Right forelimb (tissue), 1 donor: ENCODE data around the gene DOCK10.
A peak's percentile ranks its signal among the peaks of the same experiment; 100 is the strongest.

Source experiments
- DNase-seq: peaks from one replicate; pipeline ENCODE4 v3.0.0-alpha.2; 2018

The DOCK10 gene

GRCh38 chr2:224869601-224870233 lies 172.6 kb downstream of the DOCK10 start:
- no peak for DNase-seq

DNA sequence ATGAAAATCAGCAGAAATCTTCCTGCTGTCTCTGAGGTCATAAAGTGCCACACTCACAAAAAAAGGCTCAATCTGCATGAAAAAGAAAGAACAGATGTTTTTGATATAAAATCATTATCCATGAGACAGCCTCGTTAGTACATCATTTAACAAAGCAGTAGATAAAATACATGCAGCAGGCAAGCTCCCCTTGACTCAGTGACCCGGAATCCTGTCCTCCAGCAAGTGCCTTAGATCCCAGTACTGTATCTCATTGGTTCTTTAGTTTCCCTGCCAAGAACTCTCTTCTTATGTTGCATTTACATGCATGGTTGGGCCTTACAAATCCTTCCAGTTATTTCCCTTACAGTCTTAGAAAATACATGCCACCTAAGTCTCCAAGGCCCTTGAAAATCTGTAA lies 177.3 kb downstream of the DOCK10 start:
- DNase-seq, result no peak

DNA sequence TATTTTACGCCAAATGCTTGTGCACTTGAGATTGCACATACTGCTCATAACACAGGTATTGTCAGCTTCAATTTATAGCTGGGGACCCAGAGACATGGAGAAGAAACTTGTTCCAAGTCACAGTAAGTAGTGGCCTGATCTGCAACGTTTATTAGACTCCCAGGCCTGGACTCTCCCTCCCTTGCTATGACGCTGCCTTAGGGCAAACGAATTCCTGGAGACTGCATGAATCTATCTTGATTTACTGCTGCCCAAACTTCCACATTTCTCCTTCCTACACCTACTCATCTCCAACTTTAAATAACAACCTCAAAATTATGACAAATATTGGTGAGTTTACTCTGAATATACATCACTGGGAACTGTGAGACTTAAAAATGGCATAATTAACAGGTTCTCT lies 181.0 kb downstream of the DOCK10 start:
- no peak for DNase-seq

DNA sequence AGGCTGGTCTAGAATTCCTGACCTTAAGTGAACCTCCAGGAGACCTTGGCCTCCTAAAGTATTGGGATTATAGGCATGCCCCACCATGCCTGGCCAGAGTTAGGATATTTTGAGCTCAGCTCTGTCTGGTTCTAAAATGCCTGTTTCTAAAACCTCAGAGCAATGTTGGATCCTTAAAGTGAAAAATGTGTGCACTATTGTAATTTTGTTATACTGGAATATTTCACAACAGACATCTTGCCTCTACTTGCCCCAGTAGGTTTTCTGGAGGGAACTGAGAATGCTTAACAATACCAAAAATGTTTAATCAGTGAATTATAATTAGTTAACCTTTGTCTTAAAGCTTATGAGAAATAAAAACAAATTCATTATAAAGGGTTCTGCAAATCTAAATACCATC lies 181.5 kb downstream of the DOCK10 start:
- no peak for DNase-seq

DNA sequence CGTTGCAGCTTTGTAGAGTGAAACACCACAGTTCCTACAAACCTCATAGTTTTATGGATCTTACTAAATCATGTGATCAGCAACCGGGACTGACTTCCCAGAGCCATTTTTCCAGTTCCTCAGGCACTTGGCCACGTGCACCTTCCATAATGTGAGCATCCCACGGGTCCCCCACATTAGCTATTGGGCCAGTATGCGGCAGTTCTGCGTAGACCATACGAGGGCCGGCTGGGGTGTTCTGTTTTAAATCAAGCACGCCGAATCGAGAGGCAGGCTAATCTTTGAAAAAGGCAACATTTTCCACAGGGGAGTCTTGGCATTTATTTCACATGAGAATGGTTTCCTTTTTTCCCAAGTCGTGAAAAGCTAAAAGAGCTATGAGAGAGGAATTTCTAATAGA lies 190.5 kb downstream of the DOCK10 start:
- DNase-seq, result no peak

GRCh38 chr2:224850081-224850480 lies 192.2 kb downstream of the DOCK10 start:
- no peak for DNase-seq

DNA sequence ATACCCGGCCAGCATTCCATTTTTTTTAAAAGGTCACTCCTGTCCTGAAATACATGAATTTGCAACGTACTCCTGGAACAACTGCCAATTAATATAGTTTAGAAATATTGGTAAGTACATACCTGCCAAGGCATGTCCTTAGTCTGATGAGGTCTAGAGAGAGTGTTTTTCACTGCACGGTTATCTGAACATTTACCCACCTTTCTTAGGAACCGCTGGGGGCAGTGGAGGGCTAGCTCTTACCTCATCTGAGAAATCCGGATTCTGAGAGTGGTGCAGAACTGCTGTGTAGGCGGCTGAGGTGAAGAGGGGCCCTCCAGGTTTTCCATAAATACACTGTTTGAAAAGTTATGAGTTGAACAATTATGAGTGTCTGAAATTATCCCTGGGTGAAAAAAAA lies 193.0 kb downstream of the DOCK10 start:
- DNase-seq, result no peak

DNA sequence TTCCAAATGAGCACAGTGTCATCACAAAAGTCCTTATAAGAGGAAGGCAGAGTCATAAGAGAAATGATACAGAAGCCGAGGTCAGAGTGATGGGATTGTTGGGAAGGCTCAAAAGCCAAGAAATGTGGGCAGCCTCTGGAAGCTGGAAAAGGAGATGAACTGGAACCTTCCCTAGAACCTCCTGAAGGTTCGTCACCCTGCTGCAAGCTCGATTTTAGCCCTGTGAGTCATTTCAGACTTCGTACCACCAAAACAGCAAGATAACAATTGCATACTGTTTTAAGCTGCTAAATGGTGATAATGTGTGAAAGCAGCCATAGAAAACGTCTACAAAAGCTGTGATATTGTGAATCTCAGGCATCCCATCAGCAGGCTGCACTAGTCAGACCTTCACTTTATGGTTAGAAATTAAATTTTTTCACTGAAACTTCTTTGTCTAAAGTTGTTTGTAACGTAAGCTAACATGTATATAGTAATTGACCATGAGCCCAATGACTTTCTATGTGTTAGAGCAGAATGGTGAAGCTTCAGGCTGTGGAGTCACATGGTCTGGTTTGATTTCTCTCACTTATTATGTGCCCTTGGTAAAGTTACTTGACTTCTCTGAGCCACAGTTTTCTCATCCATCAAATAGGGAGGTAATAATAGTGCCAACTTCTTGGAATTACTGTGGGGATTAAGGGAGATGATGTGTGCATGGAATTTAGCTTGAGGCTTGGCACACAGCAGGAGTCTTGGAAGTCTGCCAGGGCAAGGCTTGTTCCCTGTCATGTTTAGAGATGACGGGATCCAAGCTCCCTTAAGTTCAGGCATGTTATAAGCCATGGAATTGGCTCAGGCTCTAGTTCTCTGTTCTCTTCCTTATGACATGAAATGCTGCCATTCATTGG lies 194.1 kb downstream of the DOCK10 start:
- peak; percentile 54 for DNase-seq

- DNase-seq, result no peak
These were observed 194.9 kb downstream of the DOCK10 start for GRCh38 chr2:224847381-224847780.

DNA sequence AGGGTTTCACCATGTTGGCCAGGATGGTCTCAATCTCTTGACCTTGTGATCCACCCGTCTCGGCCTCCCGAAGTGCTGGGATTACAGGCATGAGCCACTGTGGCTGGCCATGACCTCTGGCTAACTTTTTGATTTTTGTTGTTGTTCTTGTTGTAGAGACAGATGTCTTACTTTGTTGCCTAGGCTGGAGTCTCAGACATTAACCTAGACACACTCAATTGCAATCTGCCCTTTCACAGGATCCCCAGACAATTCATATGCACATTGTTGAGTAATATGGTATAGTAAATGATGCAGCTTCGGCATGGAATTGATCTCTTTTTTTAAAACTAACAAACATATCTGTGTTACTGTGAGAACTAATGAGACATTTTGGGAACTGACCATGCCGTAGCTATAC lies 195.6 kb downstream of the DOCK10 start:
- no peak for DNase-seq

DNA sequence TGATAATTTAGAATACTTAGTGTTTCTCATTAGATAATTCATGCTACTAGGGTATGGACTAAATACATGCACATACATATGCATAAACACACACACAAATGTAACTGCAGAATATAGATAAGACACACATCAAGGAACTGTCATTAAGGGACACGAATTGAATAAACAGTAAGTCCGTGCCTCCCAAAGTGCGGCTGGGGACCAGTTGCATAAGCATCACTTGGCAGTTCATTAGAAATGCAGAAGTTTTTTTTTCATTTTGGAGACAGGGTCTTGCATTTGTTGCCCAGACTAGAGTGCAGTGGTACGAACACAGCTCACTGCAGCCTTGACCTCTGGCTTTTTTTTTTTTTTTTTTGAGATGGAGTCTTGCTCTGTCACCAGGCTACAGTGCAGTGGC lies 196.1 kb downstream of the DOCK10 start:
- no peak for DNase-seq

DNA sequence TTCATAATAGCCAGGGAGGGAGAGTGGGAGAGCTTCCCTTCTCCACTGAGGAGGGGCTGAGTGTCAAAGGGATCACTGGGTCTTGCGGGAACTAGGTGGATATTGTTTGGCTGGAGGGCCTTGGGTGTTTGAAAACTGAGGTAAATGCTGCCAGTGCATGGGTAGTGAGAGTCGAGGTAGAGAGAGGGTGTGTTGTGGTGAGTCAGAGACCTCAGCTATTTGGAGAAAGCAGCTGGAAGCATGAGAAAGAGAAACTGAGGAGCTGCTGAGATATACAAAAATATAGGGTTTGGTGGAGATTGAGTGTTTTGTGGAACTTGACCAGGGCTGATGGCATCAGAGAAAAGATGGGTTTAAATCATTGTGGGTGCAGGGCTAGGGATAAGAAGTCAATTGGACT lies 199.1 kb downstream of the DOCK10 start:
- no peak for DNase-seq

DNA sequence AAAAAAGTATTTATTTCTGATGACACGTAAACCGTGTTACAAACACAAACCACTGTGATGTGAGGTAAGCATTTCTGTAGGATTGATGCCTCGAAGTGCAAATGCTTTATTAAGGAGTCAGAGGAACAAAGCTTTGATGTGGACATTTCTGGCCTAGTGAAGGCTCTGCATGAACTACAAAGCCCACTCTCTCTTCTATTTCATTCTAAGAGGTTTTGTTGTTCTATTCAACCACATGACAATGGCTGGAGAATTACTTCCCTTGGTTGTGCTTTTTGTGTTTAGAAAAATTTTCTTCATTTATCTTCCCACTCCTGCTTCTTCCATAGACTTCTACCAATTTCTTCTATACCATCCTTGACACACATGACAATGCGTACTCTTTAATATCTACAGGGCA lies 200.4 kb downstream of the DOCK10 start:
- no peak for DNase-seq

DNA sequence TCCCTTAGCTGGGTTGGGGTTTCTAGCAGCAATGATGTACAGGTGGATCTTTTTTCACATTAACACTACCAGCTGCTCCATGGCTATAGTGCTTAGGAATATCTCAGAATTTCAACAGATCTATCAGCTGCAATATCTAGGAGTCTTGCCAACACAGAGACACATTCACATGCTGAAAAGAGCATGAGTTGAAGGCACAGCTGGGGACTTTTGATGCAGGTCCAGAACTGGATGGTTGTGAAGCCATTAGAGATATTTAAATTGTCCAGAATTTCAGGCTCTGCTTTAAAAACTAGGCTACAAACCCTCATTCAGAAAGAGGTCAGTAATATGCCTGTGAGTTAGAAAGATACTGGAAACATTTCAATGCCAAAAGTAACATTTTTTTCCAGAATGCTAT lies 203.9 kb downstream of the DOCK10 start:
- no peak for DNase-seq

GRCh38 chr2:224837558-224837957 lies 204.7 kb downstream of the DOCK10 start:
- DNase-seq, result peak; percentile 57

DNA sequence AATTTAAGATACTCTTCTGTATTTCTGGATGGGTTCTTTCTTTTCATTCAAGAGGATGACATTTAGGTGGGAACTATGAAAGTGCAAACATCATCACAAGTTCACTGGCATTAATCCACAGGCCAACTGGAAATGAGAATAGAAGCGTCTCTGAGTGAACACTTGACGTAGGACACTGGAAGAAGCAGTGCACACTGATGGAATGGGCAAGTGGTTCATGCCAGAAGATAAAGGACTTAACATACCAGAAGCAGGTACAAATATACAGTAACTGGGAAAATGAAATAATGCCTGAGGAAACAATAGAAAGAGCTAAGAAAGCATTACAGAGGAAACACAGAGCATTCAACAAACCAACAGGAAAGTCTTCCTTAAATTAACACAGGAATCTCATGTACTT lies 205.2 kb downstream of the DOCK10 start:
- no peak for DNase-seq

DNA sequence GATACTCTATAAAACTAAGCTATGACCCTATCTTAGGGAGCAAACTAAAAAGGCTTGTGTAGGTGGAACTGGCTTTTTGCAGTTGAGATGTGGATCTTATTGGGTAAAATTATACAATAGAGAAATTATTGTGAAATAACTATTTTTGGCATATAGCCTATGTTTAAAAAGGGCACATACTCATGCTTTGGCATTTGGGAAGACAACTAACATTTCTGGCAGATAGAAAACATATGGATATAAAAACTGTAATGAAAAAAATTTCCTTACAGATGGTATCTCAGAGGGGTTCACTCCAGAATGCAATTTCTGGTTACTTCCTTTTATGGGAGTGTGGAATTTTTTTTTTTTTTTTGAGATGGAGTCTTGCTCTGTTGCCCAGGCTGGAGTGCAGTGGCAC lies 206.0 kb downstream of the DOCK10 start:
- DNase-seq, result no peak

DNA sequence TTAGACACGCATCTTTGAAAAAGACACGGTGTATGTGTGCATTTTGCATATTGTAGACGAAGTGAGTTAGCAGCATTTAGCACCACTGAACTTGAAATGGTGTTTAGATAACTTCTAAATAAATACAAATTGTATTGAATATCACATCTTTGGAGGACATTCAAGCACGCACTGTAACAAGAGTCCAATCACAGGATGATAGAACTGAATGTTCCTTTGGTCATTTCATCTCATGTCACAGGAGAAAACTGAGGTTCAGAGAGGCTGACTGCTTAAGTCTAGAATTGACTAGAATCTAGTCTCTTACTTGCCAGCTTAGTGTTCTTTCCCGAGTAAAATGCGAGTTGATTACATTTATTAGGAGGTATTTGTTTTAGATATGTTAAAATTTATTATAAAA lies 206.9 kb downstream of the DOCK10 start:
- DNase-seq, result no peak

- no peak for DNase-seq
These were observed 208.3 kb downstream of the DOCK10 start for GRCh38 chr2:224833986-224834385.

- no peak for DNase-seq
These were observed 210.1 kb downstream of the DOCK10 start for GRCh38 chr2:224832207-224832606.

DNA sequence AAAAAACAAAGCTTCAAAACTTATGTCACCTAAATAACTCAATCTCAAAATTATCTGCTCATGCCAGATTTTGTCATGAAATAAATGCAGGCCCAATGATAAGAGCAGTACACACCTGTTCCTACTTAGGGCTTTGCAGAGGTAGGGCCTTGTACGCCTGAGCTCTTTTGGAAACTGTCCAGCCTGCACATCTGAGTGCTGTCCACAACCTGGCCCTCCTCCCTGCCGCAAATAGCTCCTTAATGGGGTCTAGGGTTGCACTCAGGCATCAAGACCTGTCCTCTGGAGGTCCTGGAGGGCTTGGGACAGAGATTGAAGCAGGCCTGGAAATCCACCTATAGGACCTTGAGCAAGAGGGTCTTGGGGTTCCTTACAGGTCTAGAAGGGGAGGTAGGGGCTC lies 210.7 kb downstream of the DOCK10 start:
- no peak for DNase-seq

- DNase-seq, result no peak
These were observed 221.8 kb downstream of the DOCK10 start for GRCh38 chr2:224820283-224820991.

DNA sequence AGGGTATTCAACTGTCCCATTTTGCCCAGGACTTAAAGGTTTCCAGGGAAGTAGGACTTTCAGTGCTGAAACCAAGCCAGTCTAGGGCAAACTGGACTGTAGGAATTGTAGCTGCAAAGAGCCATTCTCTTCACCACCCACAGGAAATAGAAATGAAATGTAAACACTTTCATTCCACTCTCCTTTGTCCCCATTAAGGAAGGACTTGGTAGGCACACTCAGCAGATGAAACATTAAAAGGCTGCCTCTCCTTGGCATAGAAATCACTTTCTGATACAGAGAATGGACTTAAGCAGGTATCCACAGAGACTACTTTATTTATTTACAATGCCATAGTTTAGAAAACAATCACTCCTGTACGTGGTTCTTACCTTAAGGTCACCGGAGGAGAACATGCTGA lies 223.2 kb downstream of the DOCK10 start:
- no peak for DNase-seq

- DNase-seq, result no peak
These were observed 224.6 kb downstream of the DOCK10 start for GRCh38 chr2:224817676-224818075.
